Measurements from ENCODE around the gene AGMAT. TPM values are rescaled to one million over a fixed set of nuclear protein-coding genes. Genes with fewer than 3 reads are reported as not detected.

AGMAT gene
- total and polyA plus RNA-seq, 9 of the 15 experiments (the other 6 are each of a cell fraction or from before 2014, with no cell fraction given) = not detected

- ChIA-PET CTCF (ENCODE audit: low intra/inter-chr PET ratio) (no interaction called here), POLR2A (interaction anchor here (1.1 kb wide), 2 partner anchors 12 to 14 kb away, joined by 3 read pairs; no protein-coding TSS in a partner anchor)
- BruUV-seq (replicated peaks) = TSS peak; percentile 18
- Histone ChIP-seq H3K9ac (ENCODE audit: insufficient read depth in 1 of 2, low read depth in 2 of 2, low read length in 2 of 2) (peak overlapping the region in 1 of 2 experiments; percentile 69; a peak in 1 of 4 replicates), H3K9me1 (ENCODE audit: control insufficient read depth, insufficient read depth, low read length) (no peaks in the 10 kb centered on the region), H4K20me1 (replicated peaks; ENCODE audit: control insufficient read depth, insufficient read depth, low read length) (no peaks in the 10 kb centered on the region), H3K4me1 (replicated peaks in 1 of 2; ENCODE audit: control insufficient read depth in 2 of 2, insufficient read depth in 2 of 2, low read length in 2 of 2) (peaks cover 0 to 6% of the 10 kb centered on the region in 2 experiments; a peak in 1 of 5 replicates), H3K27me3 (ENCODE audit: control insufficient read depth in 2 of 2, insufficient read depth in 2 of 2, low read length in 2 of 2) (no peaks in the 10 kb centered on the region), H3K36me3 (ENCODE audit: control insufficient read depth, insufficient read depth, low read length) (peaks cover 71% of the 10 kb centered on the region), H3K27ac (ENCODE audit: extremely low read depth, low read depth, low read length) (no peak overlapping the region), H3K4me2 (ENCODE audit: insufficient read depth, low read length) (no peak overlapping the region), H3K4me3 (no peak overlapping the region), H3K79me2 (ENCODE audit: control insufficient read depth, insufficient read depth, low read length) (no peaks in the 10 kb centered on the region), H2AFZ (ENCODE audit: low read depth, low read length) (no peak overlapping the region), H3K9me3 (replicated peaks; ENCODE audit: control insufficient read depth, insufficient read depth, low read depth, low read length) (no peaks in the 10 kb centered on the region)
- in situ Hi-C loops (cut with MboI) (no loop called here), intact Hi-C loops (cut with micrococcal nuclease) (no loop called here)
- FAIRE-seq (no peak), ATAC-seq (no peak), DNase-seq (ENCODE audit: extremely low read depth in 1 of 4, low spot score in 3 of 4) (no peak)
- TF ChIP-seq BRD4 (IDR thresholded peaks at IDR 0.05) = no peak
- TF ChIP-seq POLR2G (IDR thresholded peaks at IDR 0.05; ENCODE audit: low read depth, low read length) = 0 out of 2 replicates have a peak, but pooled peaks have one; percentile 12
- WGBS (ENCODE audit: insufficient coverage, low coverage, missing lambda C conversion rate) = 83% methylated on average over 18 of the region's 18 CpGs
Observed at GRCh38 chr1:15568387-15569073, 16.3 kb downstream of the AGMAT start.

- H3K27me3 ChIP-seq (ENCODE audit: control insufficient read depth in 2 of 2, insufficient read depth in 2 of 2, low read length in 2 of 2) = no peaks in the 10 kb centered on the region
- H3K79me2 ChIP-seq (ENCODE audit: control insufficient read depth, insufficient read depth, low read length) = no peaks in the 10 kb centered on the region
- H3K9ac ChIP-seq (ENCODE audit: insufficient read depth in 1 of 2, low read depth in 2 of 2, low read length in 2 of 2) = no peak overlapping the region
- no peak overlapping the region for H3K4me3 ChIP-seq
- H4K20me1 ChIP-seq (replicated peaks; ENCODE audit: control insufficient read depth, insufficient read depth, low read length) = no peaks in the 10 kb centered on the region
- DNase-seq (ENCODE audit: extremely low read depth in 1 of 4, low spot score in 3 of 4) (no peak), FAIRE-seq (no peak), ATAC-seq (no peak)
- in situ Hi-C loops (cut with MboI) (no loop called here), intact Hi-C loops (cut with micrococcal nuclease) (no loop called here)
- no peak overlapping the region for H2AFZ ChIP-seq (ENCODE audit: low read depth, low read length)
- ChIA-PET POLR2A (interaction anchor here (0.7 kb wide), 1 partner anchor 16 kb away, joined by 3 read pairs; no protein-coding TSS in a partner anchor), CTCF (ENCODE audit: low intra/inter-chr PET ratio) (interaction anchor here (1.2 kb wide), 1 partner anchor 12 kb away, joined by 6 read pairs; no protein-coding TSS in a partner anchor)
- H3K27ac ChIP-seq (ENCODE audit: extremely low read depth, low read depth, low read length) = no peak overlapping the region
- H3K4me1 ChIP-seq (replicated peaks in 1 of 2; ENCODE audit: control insufficient read depth in 2 of 2, insufficient read depth in 2 of 2, low read length in 2 of 2) = peaks cover 0 to 4% of the 10 kb centered on the region in 2 experiments; a peak in 3 of 5 replicates
- TF ChIP-seq ZNF316 (IDR thresholded peaks at IDR 0.05) (peak; percentile 49), C11orf30 (IDR thresholded peaks at IDR 0.05; ENCODE audit: low read depth) (peak; percentile 52; the same call in 1 of the 2 replicates), ZZZ3 (IDR thresholded peaks at IDR 0.05) (no peak), LEF1 (IDR thresholded peaks at IDR 0.05) (no peak)
- H3K4me2 ChIP-seq (ENCODE audit: insufficient read depth, low read length) = no peak overlapping the region
- no peaks in the 10 kb centered on the region for H3K9me3 ChIP-seq (replicated peaks; ENCODE audit: control insufficient read depth, insufficient read depth, low read depth, low read length)
- peaks cover 59% of the 10 kb centered on the region for H3K36me3 ChIP-seq (ENCODE audit: control insufficient read depth, insufficient read depth, low read length)
- 94% methylated on average over 12 of the region's 12 CpGs for WGBS (ENCODE audit: insufficient coverage, low coverage, missing lambda C conversion rate)
- BruUV-seq (replicated peaks) = no TSS peak
- H3K9me1 ChIP-seq (ENCODE audit: control insufficient read depth, insufficient read depth, low read length) = no peaks in the 10 kb centered on the region
Observed at GRCh38 chr1:15559189-15559810, 25.6 kb downstream of the AGMAT start.

Data from K562 (cell line).